H1 (cell line): ENCODE results near the gene MYOM1. TPM values are rescaled to one million over a fixed set of nuclear protein-coding genes. Genes with fewer than 3 reads are reported as not detected.

Experiments
- SIRT6 ChIP-seq: IDR thresholded peaks from one replicate; pipeline ENCODE4 v1.7.1; 2012; ENCODE audit warnings: low read length, inconsistent platforms
- polyA plus RNA-seq, 7 experiments: library from polyadenylated mRNA; depleted of rRNA in 3 of 7; stranded (reverse) in 5 of 7; unstranded in 2 of 7; fragments of >200 nt in 5 of 7; fragments of 200-250 nt in 2 of 7; gene quantifications; 1 replicate in 5 of 7; 2 replicates in 1 of 7; 4 replicates in 1 of 7; pipeline versions ENCODE4 v1.2.1 to v1.2.3, GENCODE V29; 2011 to 2013; ENCODE audit warnings: missing spikeins in 2 of 7, mixed read lengths in 2 of 7
- total RNA-seq: library from RNA; stranded (reverse); fragmentation: NEBNext Ultra II Directional; extraction: Animal tissue kit (Norgen Biotek cat#: 25700); gene quantifications from 2 replicates; pipeline ENCODE4 v1.2.1, GENCODE V29; 2021

The MYOM1 gene
- total and polyA plus RNA-seq, 2 of the 8 experiments (the other 6 are each of a cell fraction or from before 2014, with no cell fraction given) = 0.06 to 0.32 TPM

GRCh38 chr18:3115447-3116030, 104.2 kb downstream of the MYOM1 start (continued):
- TF ChIP-seq SIRT6 = no peak
- TF ChIP-seq, all 59 proteins: peak for 0
